ENCODE measurements around the gene ZSWIM4.

DNA sequence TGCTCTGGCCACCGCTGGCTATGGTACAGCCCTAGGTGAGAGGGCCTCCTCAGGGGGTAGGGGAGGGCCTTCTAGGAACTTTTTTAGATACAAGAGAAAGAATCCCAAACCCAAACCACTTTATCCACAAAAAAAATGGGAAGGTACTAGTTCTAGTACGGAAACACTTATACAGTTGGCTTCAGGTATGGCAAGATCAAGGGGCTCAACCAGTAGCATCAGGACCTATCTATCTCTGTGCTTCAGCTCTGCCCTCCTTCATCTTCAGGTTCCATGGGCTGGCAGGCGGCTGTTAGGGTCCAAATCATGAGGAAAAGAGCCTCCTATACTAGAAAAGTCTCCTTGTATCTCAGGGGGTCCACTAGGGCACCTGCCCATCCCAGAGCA, 29.2 kb upstream of the ZSWIM4 start:
- TF ChIP-seq ZSCAN20 (CRISPR knock-in tag; IDR thresholded peaks at IDR 0.05): no peak
- TF ChIP-seq, protein P1, sequence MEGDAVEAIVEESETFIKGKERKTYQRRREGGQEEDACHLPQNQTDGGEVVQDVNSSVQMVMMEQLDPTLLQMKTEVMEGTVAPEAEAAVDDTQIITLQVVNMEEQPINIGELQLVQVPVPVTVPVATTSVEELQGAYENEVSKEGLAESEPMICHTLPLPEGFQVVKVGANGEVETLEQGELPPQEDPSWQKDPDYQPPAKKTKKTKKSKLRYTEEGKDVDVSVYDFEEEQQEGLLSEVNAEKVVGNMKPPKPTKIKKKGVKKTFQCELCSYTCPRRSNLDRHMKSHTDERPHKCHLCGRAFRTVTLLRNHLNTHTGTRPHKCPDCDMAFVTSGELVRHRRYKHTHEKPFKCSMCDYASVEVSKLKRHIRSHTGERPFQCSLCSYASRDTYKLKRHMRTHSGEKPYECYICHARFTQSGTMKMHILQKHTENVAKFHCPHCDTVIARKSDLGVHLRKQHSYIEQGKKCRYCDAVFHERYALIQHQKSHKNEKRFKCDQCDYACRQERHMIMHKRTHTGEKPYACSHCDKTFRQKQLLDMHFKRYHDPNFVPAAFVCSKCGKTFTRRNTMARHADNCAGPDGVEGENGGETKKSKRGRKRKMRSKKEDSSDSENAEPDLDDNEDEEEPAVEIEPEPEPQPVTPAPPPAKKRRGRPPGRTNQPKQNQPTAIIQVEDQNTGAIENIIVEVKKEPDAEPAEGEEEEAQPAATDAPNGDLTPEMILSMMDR (IDR thresholded peaks at IDR 0.05): no peak
- TF ChIP-seq POLR2A (IDR thresholded peaks at IDR 0.05; ENCODE audit: low read length): no peak
- no peak for TF ChIP-seq CHD4 (IDR thresholded peaks at IDR 0.05; ENCODE audit: borderline replicate concordance)
- TF ChIP-seq, protein P2, sequence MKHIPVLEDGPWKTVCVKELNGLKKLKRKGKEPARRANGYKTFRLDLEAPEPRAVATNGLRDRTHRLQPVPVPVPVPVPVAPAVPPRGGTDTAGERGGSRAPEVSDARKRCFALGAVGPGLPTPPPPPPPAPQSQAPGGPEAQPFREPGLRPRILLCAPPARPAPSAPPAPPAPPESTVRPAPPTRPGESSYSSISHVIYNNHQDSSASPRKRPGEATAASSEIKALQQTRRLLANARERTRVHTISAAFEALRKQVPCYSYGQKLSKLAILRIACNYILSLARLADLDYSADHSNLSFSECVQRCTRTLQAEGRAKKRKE (CRISPR knock-in tag; IDR thresholded peaks at IDR 0.05; ENCODE audit: low read depth): no peak

Data from A549 (cell line).